H9 (cell line): Measurements from ENCODE around the gene ETFRF1. TPM values are rescaled to one million over a fixed set of nuclear protein-coding genes. Genes with fewer than 3 reads are reported as not detected.

ENCODE experiments used
- DNase-seq: peaks from one replicate; pipeline ENCODE4 v3.0.0-alpha.2; 2017
- H2AFZ ChIP-seq: one replicate; pipeline ENCODE4 v1.6.1; 2013; ENCODE audit warnings: mild to moderate bottlenecking, low read length, control low read depth, moderate library complexity
- H2AK5ac ChIP-seq: 2 replicates; pipeline ENCODE4 v1.6.1; 2013; ENCODE audit warnings: low read length, control low read depth, mixed read lengths; ENCODE audit not compliant: insufficient read length
- H2BK120ac ChIP-seq: one replicate; pipeline ENCODE4 v1.6.1; 2013; ENCODE audit warnings: low read depth, mild to moderate bottlenecking, low read length, control low read depth, inconsistent platforms; ENCODE audit not compliant: poor library complexity, severe bottlenecking
- H2BK12ac ChIP-seq: 2 replicates; pipeline ENCODE4 v1.6.1; 2013; ENCODE audit warnings: low read length, control low read depth, mixed read lengths, low read depth; ENCODE audit not compliant: insufficient read length
- H2BK15ac ChIP-seq: 2 replicates; pipeline ENCODE4 v1.6.1; 2013; ENCODE audit warnings: low read depth, low read length, control low read depth
- H2BK20ac ChIP-seq: one replicate; pipeline ENCODE4 v1.6.1; 2013; ENCODE audit warnings: low read depth, mild to moderate bottlenecking, low read length, control low read depth, inconsistent platforms; ENCODE audit not compliant: poor library complexity, severe bottlenecking
- H2BK5ac ChIP-seq: 2 replicates; pipeline ENCODE4 v1.6.1; 2013; ENCODE audit warnings: low read length, control low read depth, mixed read lengths; ENCODE audit not compliant: insufficient read length
- H3K14ac ChIP-seq: 2 replicates; pipeline ENCODE4 v1.6.1; 2013; ENCODE audit warnings: low read length, control low read depth; ENCODE audit not compliant: insufficient read depth
- H3K18ac ChIP-seq: 2 replicates; pipeline ENCODE4 v1.6.1; 2013; ENCODE audit warnings: low read depth, mild to moderate bottlenecking, mixed read lengths, low read length, control low read depth; ENCODE audit not compliant: insufficient read length
- H3K23ac ChIP-seq: 2 replicates; pipeline ENCODE4 v1.6.1; 2013; ENCODE audit warnings: low read length, control low read depth, mixed read lengths, low read depth; ENCODE audit not compliant: insufficient read length
- H3K23me2 ChIP-seq: 2 replicates; pipeline ENCODE4 v1.6.1; 2013; ENCODE audit warnings: low read depth, mild to moderate bottlenecking, mixed read lengths, low read length, control low read depth; ENCODE audit not compliant: insufficient read length, poor library complexity, severe bottlenecking
- H3K27ac ChIP-seq: 2 replicates; pipeline ENCODE4 v1.5.1; 2013; ENCODE audit warnings: low read length, control low read depth, mixed read lengths, low read depth; ENCODE audit not compliant: insufficient read length
- H3K27me3 ChIP-seq: 2 replicates; pipeline ENCODE4 v1.6.1; 2013; ENCODE audit warnings: low read length, control low read depth, inconsistent platforms; ENCODE audit not compliant: insufficient read depth
- H3K4ac ChIP-seq: 2 replicates; pipeline ENCODE4 v1.6.1; 2013; ENCODE audit warnings: low read depth, mild to moderate bottlenecking, control low read depth, inconsistent platforms, low read length, moderate library complexity
- H3K4me1 ChIP-seq: 2 replicates; pipeline ENCODE4 v1.6.1; 2013; ENCODE audit warnings: low read length, control low read depth, inconsistent platforms; ENCODE audit not compliant: insufficient read depth
- H3K4me2 ChIP-seq: 2 replicates; pipeline ENCODE4 v1.6.1; 2013; ENCODE audit warnings: low read length, control low read depth, mixed read lengths; ENCODE audit not compliant: insufficient read length, insufficient read depth
- H3K56ac ChIP-seq: 2 replicates; pipeline ENCODE4 v1.6.1; 2013; ENCODE audit warnings: low read depth, mild to moderate bottlenecking, mixed read lengths, low read length, control low read depth; ENCODE audit not compliant: insufficient read length
- H3K79me1 ChIP-seq: 2 replicates; pipeline ENCODE4 v1.6.1; 2013; ENCODE audit warnings: low read depth, mild to moderate bottlenecking, moderate library complexity, low read length, control low read depth, inconsistent platforms; ENCODE audit not compliant: insufficient read depth, poor library complexity, severe bottlenecking
- H3K79me2 ChIP-seq: 2 replicates; pipeline ENCODE4 v1.6.1; 2013; ENCODE audit warnings: low read length, control low read depth, inconsistent platforms; ENCODE audit not compliant: insufficient read depth
- H3K9ac ChIP-seq: 2 replicates; pipeline ENCODE4 v1.6.1; 2013; ENCODE audit warnings: low read length, control low read depth, mixed read lengths; ENCODE audit not compliant: insufficient read length; ENCODE audit errors: extremely low read depth
- H3K9me3 ChIP-seq: one replicate; pipeline ENCODE4 v1.6.1; 2013; ENCODE audit warnings: low read depth, low read length, inconsistent platforms; ENCODE audit not compliant: control insufficient read depth
- H3T11ph ChIP-seq: one replicate; pipeline ENCODE4 v1.6.1; 2013; ENCODE audit warnings: mild to moderate bottlenecking, low read length, control low read depth, inconsistent platforms
- H4K20me1 ChIP-seq: one replicate; pipeline ENCODE4 v1.6.1; 2013; ENCODE audit not compliant: control insufficient read depth, insufficient read length, insufficient read depth
- H4K5ac ChIP-seq: 2 replicates; pipeline ENCODE4 v1.6.1; 2013; ENCODE audit warnings: low read depth, mild to moderate bottlenecking, mixed read lengths, low read length, control low read depth; ENCODE audit not compliant: insufficient read length
- H4K8ac ChIP-seq: replicated peaks from 2 replicates; pipeline ENCODE4 v1.6.1; 2013; ENCODE audit warnings: low read length, control low read depth, mixed read lengths, low read depth; ENCODE audit not compliant: insufficient read length
- H4K91ac ChIP-seq: 2 replicates; pipeline ENCODE4 v1.6.1; 2013; ENCODE audit warnings: low read depth, mild to moderate bottlenecking, moderate library complexity, mixed read lengths, low read length, control low read depth; ENCODE audit not compliant: insufficient read length
- H3K27ac Mint-ChIP-seq, 3 experiments: 2 replicates in 2 of 3; 3 replicates in 1 of 3; pipeline ENCODE4 v1.8.0; 2020 to 2021; ENCODE audit warnings: mixed read lengths in 3 of 3, mild to moderate bottlenecking in 1 of 3, moderate library complexity in 1 of 3
- H3K27me3 Mint-ChIP-seq: 2 replicates; pipeline ENCODE4 v1.8.0; 2021; ENCODE audit warnings: low read depth, mild to moderate bottlenecking, moderate library complexity, mixed read lengths
- H3K36me3 Mint-ChIP-seq, 3 experiments: 2 replicates in 2 of 3; 3 replicates in 1 of 3; pipeline ENCODE4 v1.8.0; 2020 to 2021; ENCODE audit warnings: low read depth in 3 of 3, mixed read lengths in 3 of 3; ENCODE audit not compliant: insufficient read depth in 1 of 3
- H3K4me1 Mint-ChIP-seq, 2 experiments: 2 replicates each; pipeline ENCODE4 v1.8.0; 2020; ENCODE audit warnings: mixed read lengths in 2 of 2
- H3K4me3 Mint-ChIP-seq, 2 experiments: 2 replicates in 1 of 2; 3 replicates in 1 of 2; pipeline ENCODE4 v1.8.0; 2020 to 2021; ENCODE audit warnings: mild to moderate bottlenecking in 2 of 2, mixed read lengths in 2 of 2, moderate library complexity in 1 of 2
- H3K9me3 Mint-ChIP-seq, 2 experiments: 2 replicates in 1 of 2; 3 replicates in 1 of 2; pipeline ENCODE4 v1.8.0; 2020; ENCODE audit warnings: mild to moderate bottlenecking in 2 of 2, mixed read lengths in 2 of 2, moderate library complexity in 1 of 2
- CTCF ChIP-seq: fragments of 200-600 bp; sonication (generic); conservative IDR thresholded peaks from 3 replicates; pipeline ENCODE4 v1.8.0; 2021; ENCODE audit warnings: antibody characterized with exemption, mild to moderate bottlenecking
- WGBS: extraction: QIAGEN DNeasy Blood & Tissue Kit; methylation state at CpG from one replicate; pipeline ENCODE4 v1.1.7; 2013; ENCODE audit warnings: missing lambda C conversion rate, low lambda C conversion rate, mixed read lengths; ENCODE audit not compliant: insufficient read length; ENCODE audit errors: extremely low coverage; 5-methylcytosine and 5-hydroxymethylcytosine counted together
- total RNA-seq: library from RNA; stranded (reverse); gene quantifications from 2 replicates; pipeline ENCODE4 v1.2.1, GENCODE V29; 2021

ETFRF1 gene
- total RNA-seq, 1 experiment from 2014 or later, result 7.6 TPM

GRCh38 chr12:25213338-25213737 is 18.3 kb downstream of the ETFRF1 start:
- no peak overlapping the region for H2AK5ac ChIP-seq
- no peak for DNase-seq
- H3T11ph ChIP-seq, result no peak overlapping the region
- H3K56ac ChIP-seq, result no peak overlapping the region
- H2BK12ac ChIP-seq, result no peak overlapping the region
- no peak for TF ChIP-seq CTCF
- no peak overlapping the region for H3K4ac ChIP-seq
- no peaks in the 10 kb centered on the region for H3K9me3 ChIP-seq
- Mint-ChIP-seq H3K4me3 (no peak overlapping the region), H3K9me3 (no peaks in the 10 kb centered on the region), H3K4me1 (no peaks in the 10 kb centered on the region), H3K27me3 (no peaks in the 10 kb centered on the region), H3K36me3 (peaks cover 2 to 16% (median 12%) of the 10 kb centered on the region in 3 experiments; a peak in 5 of 7 replicates), H3K27ac (no peak overlapping the region)
- no peak overlapping the region for H2BK120ac ChIP-seq
- no peak overlapping the region for H4K5ac ChIP-seq
- WGBS, result no CpG with 5 or more reads among the region's 1 CpG
- H3K18ac ChIP-seq, result no peak overlapping the region
- H2BK15ac ChIP-seq, result no peak overlapping the region
- no peak overlapping the region for H3K14ac ChIP-seq
- no peak overlapping the region for H3K27ac ChIP-seq
- H2AFZ ChIP-seq, result no peak overlapping the region
- no peak overlapping the region for H2BK20ac ChIP-seq
- no peaks in the 10 kb centered on the region for H3K4me1 ChIP-seq
- H3K23me2 ChIP-seq, result no peaks in the 10 kb centered on the region
- no peaks in the 10 kb centered on the region for H4K20me1 ChIP-seq
- no peaks in the 10 kb centered on the region for H3K79me1 ChIP-seq
- H3K23ac ChIP-seq, result no peak overlapping the region
- no peak overlapping the region for H3K4me2 ChIP-seq
- no peaks in the 10 kb centered on the region for H3K27me3 ChIP-seq
- no peak overlapping the region for H2BK5ac ChIP-seq
- H3K79me2 ChIP-seq, result no peaks in the 10 kb centered on the region
- no peak overlapping the region for H3K9ac ChIP-seq
- no peak overlapping the region for H4K91ac ChIP-seq
- no peak overlapping the region for H4K8ac ChIP-seq
